Vagina (tissue), 2 donors: ENCODE results near the gene LAYN. TPM values are rescaled to one million over a fixed set of nuclear protein-coding genes. Genes with fewer than 3 reads are reported as not detected.

ENCODE experiments used
- DNase-seq, 2 donors: peaks; one replicate each; pipeline ENCODE4 v3.0.0-alpha.2; 2017; ENCODE audit errors: extremely low spot score in 2 of 2
- H3K27ac ChIP-seq: fragments of 200-600 bp; sonication (generic); one replicate; pipeline ENCODE4 v1.5.1; 2019
- H3K27me3 ChIP-seq: fragments of 200-600 bp; sonication (generic); one replicate; pipeline ENCODE4 v1.5.1; 2019
- H3K36me3 ChIP-seq, 2 donors: fragments of 200-600 bp; sonication (generic); one replicate each; pipeline ENCODE4 v1.5.1; 2017 to 2019
- H3K4me1 ChIP-seq: fragments of 200-600 bp; sonication (generic); one replicate; pipeline ENCODE4 v1.5.1; 2019
- H3K4me3 ChIP-seq, 2 donors: fragments of 200-600 bp; sonication (generic); 1 replicate in 1 of 2; 2 replicates in 1 of 2; pipeline ENCODE4 v1.5.1; 2016 to 2019
- H3K9me3 ChIP-seq: fragments of 200-600 bp; sonication (generic); one replicate; pipeline ENCODE4 v1.5.1; 2019
- CTCF ChIP-seq, 3 experiments: fragments of 450-650 bp in 2 of 3; fragments of 200-600 bp in 1 of 3; sonication (generic) in 1 of 3; IDR thresholded peaks; one replicate each; pipeline ENCODE4 v1.5.1; 2017 to 2019; ENCODE audit warnings: antibody characterized with exemption in 3 of 3, mild to moderate bottlenecking in 2 of 3, moderate library complexity in 2 of 3
- POLR2A ChIP-seq, 2 donors: fragments of 450-650 bp; IDR thresholded peaks; one replicate each; pipeline ENCODE4 v1.6.1; 2017; ENCODE audit warnings: antibody characterized with exemption in 2 of 2, mild to moderate bottlenecking in 2 of 2, moderate library complexity in 2 of 2
- POLR2AphosphoS5 ChIP-seq, 2 donors: sonication (generic); formaldehyde crosslinking; IDR thresholded peaks; one replicate each; pipeline ENCODE4 v1.9.0; 2017; ENCODE audit warnings: antibody characterized with exemption in 2 of 2, mild to moderate bottlenecking in 2 of 2, low read depth in 1 of 2; ENCODE audit not compliant: insufficient read depth in 1 of 2
- intact Hi-C: fragments of 100-400 bp; cut with DNase I; formaldehyde crosslinking; loops from one replicate; pipeline ENCODE4 v1.15.1; 2023
- total RNA-seq: library from RNA; depleted of rRNA; stranded (reverse); fragments of >200 nt; gene quantifications from one replicate; pipeline ENCODE4 v1.2.3, GENCODE V29; 2016

Gene LAYN
- total RNA-seq, 1 donor from 2014 or later, result 22.3 TPM

GRCh38 chr11:111527279-111527678, 13.2 kb upstream of the LAYN start:
- no peaks in the 10 kb centered on the region for H3K36me3 ChIP-seq
- H3K27ac ChIP-seq, result no peak overlapping the region
- TF ChIP-seq POLR2A (IDR thresholded peaks at IDR 0.05) (no peak), CTCF (IDR thresholded peaks at IDR 0.05) (no peak), POLR2AphosphoS5 (IDR thresholded peaks at IDR 0.05; ENCODE audit: insufficient read depth in 1 of 2, low read depth in 1 of 2) (no peak)
- intact Hi-C loops, result no loop called here
- no peaks in the 10 kb centered on the region for H3K27me3 ChIP-seq
- no peaks in the 10 kb centered on the region for H3K4me1 ChIP-seq
- H3K4me3 ChIP-seq, result no peak overlapping the region
- DNase-seq, result no peak
- no peaks in the 10 kb centered on the region for H3K9me3 ChIP-seq

DNA sequence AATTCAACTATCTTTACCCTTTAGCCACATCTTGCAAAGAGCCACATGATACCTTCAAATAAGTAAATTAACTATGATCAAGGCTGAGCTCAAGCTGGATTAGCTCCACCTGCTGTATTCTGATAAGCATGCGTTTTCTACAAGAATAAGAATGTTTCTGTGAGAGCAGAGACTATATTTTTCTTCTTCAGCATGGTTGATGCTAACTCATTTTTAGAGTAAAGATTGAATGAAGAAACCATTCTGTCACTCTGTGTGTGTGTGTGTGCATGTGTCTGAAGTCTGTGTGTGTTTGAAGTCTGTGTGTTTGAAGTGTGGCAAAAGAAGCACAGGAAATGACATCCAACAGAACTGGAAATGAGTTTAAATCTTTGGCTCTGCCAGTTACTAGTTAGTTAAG, 12.0 kb upstream of the LAYN start:
- Histone ChIP-seq H3K36me3 (no peaks in the 10 kb centered on the region), H3K27ac (no peak overlapping the region), H3K27me3 (no peaks in the 10 kb centered on the region), H3K9me3 (no peaks in the 10 kb centered on the region), H3K4me1 (no peaks in the 10 kb centered on the region), H3K4me3 (no peak overlapping the region)
- intact Hi-C loops, result no loop called here
- no peak for DNase-seq
- TF ChIP-seq CTCF (IDR thresholded peaks at IDR 0.05), result no peak
- no peak for TF ChIP-seq POLR2A (IDR thresholded peaks at IDR 0.05)

- intact Hi-C loops, result no loop called here
- H3K27ac ChIP-seq, result no peak overlapping the region
- H3K4me3 ChIP-seq, result no peak overlapping the region
- no peaks in the 10 kb centered on the region for H3K9me3 ChIP-seq
- no peaks in the 10 kb centered on the region for H3K4me1 ChIP-seq
- no peaks in the 10 kb centered on the region for H3K27me3 ChIP-seq
- TF ChIP-seq POLR2A (IDR thresholded peaks at IDR 0.05), result no peak
- no peak for TF ChIP-seq POLR2AphosphoS5 (IDR thresholded peaks at IDR 0.05; ENCODE audit: insufficient read depth in 1 of 2, low read depth in 1 of 2)
- TF ChIP-seq CTCF (IDR thresholded peaks at IDR 0.05), result no peak
- DNase-seq, result no peak
- no peaks in the 10 kb centered on the region for H3K36me3 ChIP-seq
These were observed 10.4 kb upstream of the LAYN start for GRCh38 chr11:111530091-111530490.

DNA sequence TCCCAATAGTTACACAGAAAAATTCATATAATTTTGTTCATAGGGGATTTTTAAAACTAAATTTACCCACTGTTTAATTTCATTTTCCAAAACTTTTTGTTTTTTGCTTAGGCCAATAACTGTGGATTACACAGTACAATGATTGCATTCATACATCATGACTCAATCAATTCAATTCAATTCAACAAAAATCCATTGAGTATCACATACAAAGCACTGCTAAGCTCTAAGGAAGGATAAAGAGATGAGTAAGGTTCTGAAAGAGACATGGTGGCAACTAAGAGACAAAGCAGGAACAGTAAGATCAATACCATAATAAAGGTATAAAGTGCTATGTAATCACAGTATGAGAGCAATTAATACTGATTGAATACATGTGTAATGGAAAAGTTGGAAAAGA, 9.4 kb upstream of the LAYN start:
- Histone ChIP-seq H3K36me3 (no peaks in the 10 kb centered on the region), H3K27me3 (no peaks in the 10 kb centered on the region), H3K4me3 (no peak overlapping the region), H3K9me3 (no peaks in the 10 kb centered on the region), H3K4me1 (no peaks in the 10 kb centered on the region), H3K27ac (no peak overlapping the region)
- DNase-seq, result no peak
- TF ChIP-seq POLR2A (IDR thresholded peaks at IDR 0.05), result no peak
- no peak for TF ChIP-seq CTCF (IDR thresholded peaks at IDR 0.05)
- no peak for TF ChIP-seq POLR2AphosphoS5 (IDR thresholded peaks at IDR 0.05; ENCODE audit: insufficient read depth in 1 of 2, low read depth in 1 of 2)
- intact Hi-C loops, result no loop called here

GRCh38 chr11:111531687-111532364, 8.7 kb upstream of the LAYN start:
- Histone ChIP-seq H3K27me3 (no peaks in the 10 kb centered on the region), H3K36me3 (no peaks in the 10 kb centered on the region), H3K9me3 (no peaks in the 10 kb centered on the region), H3K4me1 (no peaks in the 10 kb centered on the region), H3K4me3 (no peak overlapping the region), H3K27ac (no peak overlapping the region)
- DNase-seq, result no peak
- TF ChIP-seq POLR2A (IDR thresholded peaks at IDR 0.05), result no peak
- no peak for TF ChIP-seq POLR2AphosphoS5 (IDR thresholded peaks at IDR 0.05; ENCODE audit: insufficient read depth in 1 of 2, low read depth in 1 of 2)
- TF ChIP-seq CTCF (IDR thresholded peaks at IDR 0.05), result no peak
- intact Hi-C loops, result no loop called here
